ENCODE measurements around the gene CIDEB. TPM values are rescaled to one million over a fixed set of nuclear protein-coding genes. Genes with fewer than 3 reads are reported as not detected.
A peak's percentile ranks its signal among the peaks of the same experiment; 100 is the strongest.

The CIDEB gene
- total RNA-seq, 4 donors from 2014 or later = 4.9 to 12.5 (median 9.5) TPM

GRCh38 chr14:24314377-24315193 lies 6.8 kb upstream of the CIDEB start:
- no peak overlapping the region for H3K4me3 ChIP-seq
- H3K27ac ChIP-seq = peak overlapping the region in 2 of 4 donors; percentile 28 to 30
- TF ChIP-seq POLR2AphosphoS5 (IDR thresholded peaks at IDR 0.05) = no peak
- TF ChIP-seq CTCF (IDR thresholded peaks at IDR 0.05) = no peak
- TF ChIP-seq EP300 (IDR thresholded peaks at IDR 0.05) = no peak
- no peak for TF ChIP-seq POLR2A (IDR thresholded peaks at IDR 0.05)
- H3K9me3 ChIP-seq = no peaks in the 10 kb centered on the region
- H3K27me3 ChIP-seq = peaks cover 52% of the 10 kb centered on the region
- ATAC-seq = no peak
- no peaks in the 10 kb centered on the region for H3K36me3 ChIP-seq
- H3K4me1 ChIP-seq = peaks cover 0 to 70% (median 12%) of the 10 kb centered on the region in 3 donors
- 33 to 73% methylated on average over 1 to 5 of the region's 5 CpGs for WGBS, 2 donors (ENCODE audit: low coverage in 1 of 2)

GRCh38 chr14:24313913-24314312 lies 6.1 kb upstream of the CIDEB start:
- Histone ChIP-seq H3K27me3 (peaks cover 46% of the 10 kb centered on the region), H3K4me1 (peaks cover 0 to 76% (median 14%) of the 10 kb centered on the region in 3 donors), H3K4me3 (no peak overlapping the region), H3K27ac (peak overlapping the region in 2 of 4 donors; percentile 13 to 43), H3K36me3 (no peaks in the 10 kb centered on the region), H3K9me3 (no peaks in the 10 kb centered on the region)
- no peak for ATAC-seq
- TF ChIP-seq POLR2AphosphoS5 (IDR thresholded peaks at IDR 0.05) = no peak
- TF ChIP-seq CTCF (IDR thresholded peaks at IDR 0.05) = no peak
- TF ChIP-seq POLR2A (IDR thresholded peaks at IDR 0.05) = no peak
- no peak for TF ChIP-seq EP300 (IDR thresholded peaks at IDR 0.05)
- 69% methylated on average over 2 of the region's 2 CpGs; no CpG with 5 or more reads in 1 of the 2 donors for WGBS, 2 donors (ENCODE audit: low coverage in 1 of 2)

- Histone ChIP-seq H3K4me3 (no peak overlapping the region), H3K4me1 (peaks cover 0 to 85% (median 14%) of the 10 kb centered on the region in 3 donors), H3K27me3 (peaks cover 36% of the 10 kb centered on the region), H3K27ac (peak overlapping the region in 3 of 4 donors; percentile 85 to 87 (median 86)), H3K9me3 (no peaks in the 10 kb centered on the region), H3K36me3 (peaks cover 0 to under 1% of the 10 kb centered on the region in 2 donors)
- TF ChIP-seq CTCF (IDR thresholded peaks at IDR 0.05) (no peak), EP300 (IDR thresholded peaks at IDR 0.05) (no peak), POLR2AphosphoS5 (IDR thresholded peaks at IDR 0.05) (no peak), POLR2A (IDR thresholded peaks at IDR 0.05) (no peak)
- WGBS, 2 donors (ENCODE audit: low coverage in 1 of 2) = 72 to 80% methylated on average over 5 to 7 of the region's 9 CpGs
- ATAC-seq = no peak
These were observed 5.1 kb upstream of the CIDEB start for GRCh38 chr14:24312736-24313507.

GRCh38 chr14:24311837-24312615 lies 4.2 kb upstream of the CIDEB start:
- Histone ChIP-seq H3K4me3 (peak overlapping the region; percentile 40 to 65), H3K9me3 (no peaks in the 10 kb centered on the region), H3K4me1 (peaks cover 0 to 86% (median 14%) of the 10 kb centered on the region in 3 donors), H3K27me3 (peaks cover 27% of the 10 kb centered on the region), H3K27ac (peak overlapping the region in 3 of 4 donors; percentile 85 to 87 (median 86)), H3K36me3 (peaks cover 0 to 9% of the 10 kb centered on the region in 2 donors)
- no peak for ATAC-seq
- WGBS, 2 donors (ENCODE audit: low coverage in 1 of 2) = 67 to 83% methylated on average over 1 of the region's 1 CpG
- TF ChIP-seq CTCF (IDR thresholded peaks at IDR 0.05) (no peak), POLR2A (IDR thresholded peaks at IDR 0.05) (no peak), POLR2AphosphoS5 (IDR thresholded peaks at IDR 0.05) (no peak), EP300 (IDR thresholded peaks at IDR 0.05) (no peak)

Data from gastroesophageal sphincter (tissue), 4 donors.